GM21360 (cell line): ENCODE data around the gene MX2.
A peak's percentile ranks its signal among the peaks of the same experiment; 100 is the strongest.
"Not testable (repeated sequence)": the region's sequence is repeated elsewhere in the genome, so short reads cannot be mapped to it uniquely, and the experiment has no call there.

Source experiments
- ATAC-seq: cut with Tn5 transposase; IDR thresholded peaks from one replicate; pipeline ENCODE4 v1.9.1; 2021; ENCODE audit warnings: mild to moderate bottlenecking, moderate library complexity; ENCODE audit not compliant: unreplicated experiment

MX2 gene

GRCh38 chr21:41361786-41362604 is at the start of gene MX2:
Gene MX2 (plus strand): TSS chr21:41362027. CDS start chr21:41376907, 14,880 bp downstream.
- ATAC-seq = peak; percentile 50

GRCh38 chr21:41313285-41314164 is 48.3 kb upstream of the MX2 start:
- not testable (repeated sequence) for ATAC-seq

- ATAC-seq = no peak
Observed at GRCh38 chr21:41315726-41316125, 46.1 kb upstream of the MX2 start.

GRCh38 chr21:41316200-41317062 is 45.4 kb upstream of the MX2 start, which contains the start of gene FAM3B:
Gene FAM3B (plus strand): TSS chr21:41316801. CDS start chr21:41316880, 79 bp downstream.
- no peak for ATAC-seq

- no peak for ATAC-seq
Observed at GRCh38 chr21:41317063-41317392, 44.8 kb upstream of the MX2 start.

- no peak for ATAC-seq
Observed at GRCh38 chr21:41317458-41317857, 44.4 kb upstream of the MX2 start.

- no peak for ATAC-seq
Observed at GRCh38 chr21:41318218-41318617, 43.6 kb upstream of the MX2 start.

- ATAC-seq = no peak
Observed at GRCh38 chr21:41319273-41319672, 42.6 kb upstream of the MX2 start.

- ATAC-seq = no peak
Observed at GRCh38 chr21:41321211-41321907, 40.5 kb upstream of the MX2 start.

- ATAC-seq = no peak
Observed at GRCh38 chr21:41321908-41322495, 39.8 kb upstream of the MX2 start.

GRCh38 chr21:41322496-41323382 is 39.1 kb upstream of the MX2 start:
- ATAC-seq = no peak

- no peak for ATAC-seq
Observed at GRCh38 chr21:41325138-41325912, 36.5 kb upstream of the MX2 start.

GRCh38 chr21:41326414-41327080 is 35.3 kb upstream of the MX2 start:
- no peak for ATAC-seq

GRCh38 chr21:41327753-41328152 is 34.1 kb upstream of the MX2 start:
- no peak for ATAC-seq

- ATAC-seq = no peak
Observed at GRCh38 chr21:41328660-41329607, 32.9 kb upstream of the MX2 start.

- no peak for ATAC-seq
Observed at GRCh38 chr21:41333752-41334151, 28.1 kb upstream of the MX2 start.

GRCh38 chr21:41337515-41337914 is 24.3 kb upstream of the MX2 start:
- no peak for ATAC-seq
